Iris pigment epithelial cell (primary cell): ENCODE results near the gene FNIP1.
"Not testable (repeated sequence)": the region's sequence is repeated elsewhere in the genome, so short reads cannot be mapped to it uniquely, and the experiment has no call there.

Source experiments
- DNase-seq: peaks from one replicate; pipeline ENCODE4 v3.0.0-alpha.2; 2011; ENCODE audit warnings: low read depth

The FNIP1 gene

DNA sequence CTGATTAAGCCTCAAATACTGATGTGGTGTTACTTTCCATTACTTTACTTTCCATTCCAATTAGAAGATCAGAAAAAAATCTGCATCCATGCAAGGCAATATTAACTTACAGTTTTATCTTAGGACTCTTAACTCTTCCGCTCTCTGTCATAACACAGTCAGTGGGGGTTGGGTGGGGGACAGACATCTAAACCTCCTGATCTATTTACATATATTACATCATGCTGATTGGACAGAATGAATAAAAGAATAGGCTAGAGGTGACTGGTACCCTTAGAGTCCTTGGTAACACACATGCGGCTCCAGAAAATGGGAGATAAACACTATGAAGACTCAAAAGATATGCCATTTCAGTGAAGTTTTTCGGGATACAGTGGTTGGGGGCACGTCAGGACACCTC lies 189.4 kb downstream of the FNIP1 start:
- no peak for DNase-seq

DNA sequence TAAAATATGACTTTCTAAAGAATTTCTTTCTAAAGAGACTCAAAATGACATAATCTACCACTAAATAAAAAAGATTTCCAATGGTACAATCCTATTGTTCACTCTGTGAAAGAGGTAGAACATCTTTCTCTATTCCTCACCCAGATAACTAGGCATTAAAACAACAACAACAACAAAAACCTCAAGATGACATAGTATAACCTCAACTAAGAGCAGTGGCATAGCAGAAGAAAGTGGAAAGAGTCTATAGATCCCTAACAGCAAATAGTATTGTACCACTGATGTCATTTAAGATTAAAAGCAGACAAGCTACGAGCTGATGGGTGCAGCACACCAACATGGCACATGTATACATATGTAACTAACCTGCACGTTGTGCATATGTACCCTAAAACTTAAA lies 191.7 kb downstream of the FNIP1 start:
- no peak for DNase-seq

DNA sequence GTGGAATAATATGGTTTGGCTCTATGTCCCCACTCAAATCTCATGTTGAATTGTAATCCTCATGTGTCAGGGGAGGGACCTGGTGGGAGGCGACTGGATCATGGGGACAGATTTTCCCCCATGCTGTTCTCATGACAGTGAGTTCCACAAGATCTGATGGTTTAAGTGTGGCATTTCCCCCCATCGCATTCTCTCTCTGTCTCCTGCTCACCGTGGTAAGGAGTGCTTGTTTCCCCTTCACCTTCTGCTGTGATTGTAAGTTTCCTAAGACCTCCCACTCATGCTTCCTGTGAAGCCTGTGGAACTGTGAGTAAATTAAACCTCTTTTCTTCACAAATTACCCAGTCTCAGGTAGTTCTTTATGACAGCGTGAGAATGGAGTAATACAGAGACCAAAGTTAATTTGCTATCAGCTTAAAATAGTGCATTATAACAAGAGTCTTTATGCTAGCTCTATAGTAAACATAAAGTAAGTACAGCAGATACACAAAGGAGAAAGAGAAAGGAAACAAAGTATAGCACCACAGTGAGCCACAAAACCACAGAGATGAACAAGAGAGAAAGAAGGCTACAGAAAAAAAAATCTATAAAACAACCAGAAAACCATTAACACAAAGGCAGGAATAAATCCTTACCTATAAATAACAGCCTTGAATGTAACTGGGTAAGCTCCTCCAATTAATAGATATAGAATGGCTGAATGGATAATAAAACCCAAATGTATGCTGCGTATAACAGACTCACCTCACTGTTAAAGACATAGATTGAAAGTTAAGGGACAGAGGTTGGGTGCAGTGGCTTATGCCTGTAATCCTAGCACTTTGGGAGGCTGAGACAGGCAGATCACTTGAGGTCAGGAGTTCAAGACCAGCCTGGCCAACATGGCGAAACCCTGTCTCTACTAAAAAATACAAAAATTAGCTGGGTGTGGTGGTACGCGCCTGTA lies 201.5 kb downstream of the FNIP1 start:
- no peak for DNase-seq

DNA sequence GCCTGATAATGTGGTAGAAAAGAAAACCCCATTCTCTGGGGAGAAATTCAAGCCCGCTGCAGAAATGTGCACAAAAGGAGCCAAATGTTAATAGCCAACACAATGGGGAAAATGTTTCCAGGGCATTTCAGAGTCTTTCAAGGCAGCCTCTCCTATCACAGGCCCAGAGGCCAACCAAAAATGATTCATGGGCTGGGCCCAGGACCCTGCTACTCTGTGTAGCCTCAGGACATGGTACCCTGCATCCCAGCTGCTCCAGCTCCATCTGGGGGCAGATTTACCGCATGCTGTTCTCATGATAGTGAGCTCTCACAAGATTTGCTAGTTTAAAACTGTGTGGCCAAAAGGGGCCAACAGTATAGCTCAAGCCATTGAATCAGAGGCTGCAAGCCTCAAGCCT lies 202.9 kb downstream of the FNIP1 start:
- DNase-seq = no peak

DNA sequence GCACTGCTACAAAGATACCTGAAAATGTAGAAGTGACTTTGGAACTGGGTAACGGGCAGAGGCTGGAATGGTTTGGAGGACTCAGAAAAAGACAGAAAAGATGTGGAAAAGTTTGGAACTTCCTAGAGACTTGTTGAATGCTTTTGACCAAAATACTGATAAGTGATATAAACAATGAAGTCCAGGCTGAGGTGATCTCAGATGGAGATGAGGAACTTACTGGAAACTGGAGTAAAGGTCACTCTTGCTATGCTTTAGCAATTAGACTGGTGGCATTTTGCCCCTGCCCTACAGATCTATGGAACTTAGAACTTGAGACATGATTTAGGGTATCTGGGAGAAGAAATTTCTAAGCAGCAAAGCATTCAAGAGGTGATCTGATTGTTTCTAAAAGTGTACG lies 203.4 kb downstream of the FNIP1 start:
- not testable (repeated sequence) for DNase-seq
